IPS-NIHi11 (cell line): ENCODE data around the gene TBC1D3L.
"Not testable (repeated sequence)": the region's sequence is repeated elsewhere in the genome, so short reads cannot be mapped to it uniquely, and the experiment has no call there.

ENCODE experiments used
- DNase-seq: peaks from one replicate; pipeline ENCODE4 v3.0.0; 2012; ENCODE audit warnings: mixed read lengths, low spot score

Gene TBC1D3L

GRCh38 chr17:37988960-37989359 is at the start of gene TBC1D3L:
Gene TBC1D3L, minus strand, starts transcription at chr17:37989060. Its CDS starts 1,540 bp downstream, at chr17:37987520.
- DNase-seq: not testable (repeated sequence)

GRCh38 chr17:38003676-38004075 is 14.8 kb upstream of the TBC1D3L start, which contains the start of gene TBC1D3D:
Gene TBC1D3D, plus strand, starts transcription at chr17:38003976. Its CDS starts 1,585 bp downstream, at chr17:38005561.
- not testable (repeated sequence) for DNase-seq
